Subcutaneous abdominal adipose tissue (tissue), 5 donors: ENCODE data around the gene GRM8.

ENCODE experiments used
- H3K27ac ChIP-seq: one replicate; pipeline ENCODE4 v1.7.0; 2013; ENCODE audit warnings: low read depth, mild to moderate bottlenecking, inconsistent platforms, low read length, moderate library complexity
- H3K27me3 ChIP-seq, 5 donors: one replicate each; pipeline ENCODE4 v1.7.0; 2013; ENCODE audit warnings: low read length in 5 of 5, inconsistent platforms in 1 of 5; ENCODE audit not compliant: control insufficient read depth in 5 of 5, insufficient read depth in 4 of 5
- H3K36me3 ChIP-seq, 5 donors: one replicate each; pipeline ENCODE4 v1.7.0; 2013; ENCODE audit warnings: low read length in 5 of 5; ENCODE audit not compliant: control insufficient read depth in 5 of 5, insufficient read depth in 5 of 5
- H3K4me1 ChIP-seq, 5 donors: one replicate each; pipeline ENCODE4 v1.7.0; 2013; ENCODE audit warnings: low read length in 5 of 5, mild to moderate bottlenecking in 3 of 5, moderate library complexity in 1 of 5; ENCODE audit not compliant: control insufficient read depth in 5 of 5, insufficient read depth in 5 of 5
- H3K4me3 ChIP-seq, 5 donors: one replicate each; pipeline ENCODE4 v1.7.0; 2013; ENCODE audit warnings: low read length in 5 of 5, low read depth in 1 of 5
- H3K9ac ChIP-seq, 5 donors: one replicate each; pipeline ENCODE4 v1.7.0; 2013; ENCODE audit warnings: low read length in 5 of 5, mild to moderate bottlenecking in 4 of 5, moderate library complexity in 3 of 5
- H3K9me3 ChIP-seq, 5 donors: one replicate each; pipeline ENCODE4 v1.7.0; 2013; ENCODE audit warnings: low read length in 5 of 5; ENCODE audit not compliant: control insufficient read depth in 5 of 5
- donor health status: healthy.
- donor health status: healthy.
- donor health status: healthy.
- donor health status: healthy.
- donor health status: healthy.

The GRM8 gene

DNA sequence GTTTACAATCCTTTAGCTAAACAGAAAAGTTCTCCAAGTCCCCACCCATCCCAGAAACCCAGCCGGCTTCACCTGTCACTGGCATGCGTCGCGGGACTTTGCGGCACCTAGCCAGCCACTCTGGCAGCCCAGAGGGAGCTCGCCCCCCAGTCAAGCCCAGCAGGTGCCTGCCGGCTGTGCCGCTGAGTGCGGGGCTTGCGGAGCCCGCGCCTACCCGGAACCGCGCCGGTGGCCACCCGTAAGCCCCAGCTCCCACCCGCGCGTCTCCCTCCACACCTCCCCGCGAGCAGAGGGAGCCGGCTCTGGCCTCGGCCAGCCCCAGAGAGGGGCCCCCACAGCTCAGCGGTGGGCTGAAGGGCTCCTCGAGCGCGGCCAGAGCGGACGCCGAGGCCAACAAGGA, 446.1 kb downstream of the GRM8 start:
- Histone ChIP-seq H3K9ac (no peak overlapping the region), H3K4me1 (no peaks in the 10 kb centered on the region), H3K4me3 (no peak overlapping the region), H3K9me3 (no peaks in the 10 kb centered on the region), H3K27me3 (no peaks in the 10 kb centered on the region), H3K27ac (no peak overlapping the region), H3K36me3 (no peaks in the 10 kb centered on the region)

DNA sequence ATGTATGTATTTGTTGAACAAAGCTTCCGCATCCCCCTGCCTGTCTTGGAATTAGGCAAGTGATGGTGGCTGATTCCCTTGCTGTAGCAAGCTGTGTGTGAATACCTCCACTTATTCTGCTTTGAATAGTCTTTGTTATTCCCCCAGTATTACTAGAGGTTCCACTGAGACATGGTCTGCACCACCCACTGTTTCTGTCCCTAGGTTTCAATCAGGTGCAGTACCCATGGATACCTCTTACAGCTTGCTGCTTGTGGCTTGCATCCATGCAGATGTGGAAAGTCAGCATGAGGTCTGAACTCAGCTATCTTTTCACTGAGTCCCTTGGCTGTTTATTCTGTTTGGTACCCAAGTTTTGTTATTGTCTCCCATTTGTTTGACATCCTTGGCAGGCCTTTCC, 447.4 kb downstream of the GRM8 start:
- Histone ChIP-seq H3K9ac (no peak overlapping the region), H3K4me1 (no peaks in the 10 kb centered on the region), H3K36me3 (no peaks in the 10 kb centered on the region), H3K4me3 (no peak overlapping the region), H3K27ac (no peak overlapping the region), H3K9me3 (no peaks in the 10 kb centered on the region), H3K27me3 (no peaks in the 10 kb centered on the region)

DNA sequence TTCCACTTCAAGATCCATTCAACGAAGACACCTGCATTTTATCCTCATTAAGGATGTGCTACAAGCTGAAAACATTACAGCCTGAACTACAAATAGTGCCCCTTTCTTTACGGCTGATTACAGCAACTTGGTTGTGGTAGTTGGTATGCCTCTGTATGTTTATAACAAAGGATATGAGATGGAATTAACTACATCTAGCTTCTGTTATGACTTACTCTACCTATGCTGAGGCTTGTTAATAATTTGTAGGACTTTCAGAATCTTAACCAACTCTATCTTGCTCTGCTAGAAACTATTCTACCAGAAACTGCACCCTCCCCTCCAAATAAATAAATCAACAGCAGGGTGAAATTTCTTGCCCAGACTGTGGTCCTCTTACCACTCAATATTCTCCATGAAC, 448.1 kb downstream of the GRM8 start:
- Histone ChIP-seq H3K36me3 (no peaks in the 10 kb centered on the region), H3K4me3 (no peak overlapping the region), H3K9ac (no peak overlapping the region), H3K4me1 (no peaks in the 10 kb centered on the region), H3K27ac (no peak overlapping the region), H3K27me3 (no peaks in the 10 kb centered on the region), H3K9me3 (no peaks in the 10 kb centered on the region)

DNA sequence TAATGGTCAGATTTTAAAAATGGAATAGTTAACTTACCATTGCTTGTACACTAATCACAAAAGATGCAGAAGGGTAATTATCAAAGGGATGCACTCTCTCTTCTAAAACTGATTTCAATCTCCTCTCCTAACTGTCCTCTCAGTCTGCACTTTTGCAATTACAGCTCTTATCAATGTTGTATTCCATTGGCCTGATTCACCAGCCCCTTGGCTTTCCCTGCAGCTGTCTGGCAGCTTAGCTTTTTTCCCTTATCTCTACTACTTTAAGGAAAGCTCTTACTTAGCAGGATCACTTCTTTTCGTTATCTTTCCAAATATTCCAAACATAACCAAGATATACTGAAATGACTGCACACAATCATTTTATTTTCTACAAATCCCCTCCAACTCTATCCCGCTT, 448.8 kb downstream of the GRM8 start:
- Histone ChIP-seq H3K27me3 (no peaks in the 10 kb centered on the region), H3K9ac (no peak overlapping the region), H3K4me1 (no peaks in the 10 kb centered on the region), H3K36me3 (no peaks in the 10 kb centered on the region), H3K27ac (no peak overlapping the region), H3K4me3 (no peak overlapping the region), H3K9me3 (no peaks in the 10 kb centered on the region)

DNA sequence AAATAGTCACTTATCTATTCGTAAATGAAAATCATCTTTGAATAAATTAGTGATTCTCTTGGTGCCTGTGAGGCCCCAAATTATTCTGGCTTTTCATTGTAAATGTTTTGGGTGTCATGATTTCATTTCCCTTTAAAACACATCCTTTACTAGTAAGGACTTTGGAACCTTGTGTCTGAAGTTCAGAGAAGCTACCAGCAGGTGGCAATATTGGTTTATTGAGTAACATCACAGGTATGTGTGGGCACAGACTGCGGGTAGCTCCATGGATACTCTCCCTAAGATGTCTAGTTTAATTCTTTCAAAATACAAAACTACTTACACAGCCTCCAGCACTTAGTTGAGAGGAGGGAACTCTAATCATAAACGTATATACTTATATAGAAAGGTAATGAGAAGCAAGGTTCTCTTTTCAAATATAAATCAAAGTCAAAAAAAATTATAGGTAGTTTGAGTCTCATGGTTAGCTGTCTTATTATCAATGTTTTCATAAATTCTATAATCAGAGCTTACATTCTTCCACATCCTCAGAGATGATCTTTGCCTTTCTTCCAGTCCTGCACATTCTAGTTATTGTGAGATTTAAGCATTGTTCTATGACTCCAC, 449.6 kb downstream of the GRM8 start:
- no peaks in the 10 kb centered on the region for H3K9me3 ChIP-seq
- H3K27me3 ChIP-seq: no peaks in the 10 kb centered on the region
- H3K27ac ChIP-seq: no peak overlapping the region
- no peak overlapping the region for H3K9ac ChIP-seq
- H3K36me3 ChIP-seq: no peaks in the 10 kb centered on the region
- no peaks in the 10 kb centered on the region for H3K4me1 ChIP-seq
- H3K4me3 ChIP-seq: no peak overlapping the region

DNA sequence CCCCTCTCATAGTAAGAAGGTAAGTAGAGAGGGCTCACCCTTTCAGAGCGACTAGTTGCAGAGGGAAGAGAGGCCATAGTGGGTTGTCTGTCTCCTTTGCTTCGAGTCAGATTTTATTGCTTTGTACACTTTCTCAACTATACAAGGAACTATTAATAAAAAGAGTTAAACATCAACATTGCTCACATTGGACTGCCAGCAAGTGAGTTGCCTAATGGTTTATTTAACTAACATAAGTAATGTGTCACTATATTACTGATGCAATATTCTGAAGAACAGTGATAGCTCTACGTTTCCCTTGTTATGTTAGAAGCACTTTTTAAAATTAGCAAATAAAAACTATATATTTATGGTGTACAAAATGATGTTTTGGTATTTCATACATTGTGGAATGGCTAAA, 451.0 kb downstream of the GRM8 start:
- no peak overlapping the region for H3K4me3 ChIP-seq
- no peaks in the 10 kb centered on the region for H3K36me3 ChIP-seq
- H3K27ac ChIP-seq: no peak overlapping the region
- no peaks in the 10 kb centered on the region for H3K9me3 ChIP-seq
- no peaks in the 10 kb centered on the region for H3K4me1 ChIP-seq
- H3K27me3 ChIP-seq: no peaks in the 10 kb centered on the region
- no peak overlapping the region for H3K9ac ChIP-seq

DNA sequence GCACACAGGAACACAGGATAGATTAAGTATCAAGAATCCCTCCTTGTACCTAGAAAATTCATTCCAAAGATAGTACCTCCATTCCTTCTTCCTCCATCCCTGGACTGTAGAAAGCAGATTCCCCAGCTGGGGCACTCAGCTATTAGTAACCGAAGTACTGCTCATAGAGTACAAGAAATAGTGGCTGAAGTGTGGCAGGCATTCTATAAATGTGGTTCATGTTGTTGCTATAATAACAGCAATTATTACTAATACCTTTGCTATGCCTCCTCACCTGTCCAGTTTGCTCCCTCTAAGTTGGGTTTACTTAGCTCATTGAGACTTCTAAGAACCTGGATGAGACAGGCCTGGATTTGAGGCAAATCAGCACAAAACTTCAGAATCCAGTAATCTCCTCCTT, 453.2 kb downstream of the GRM8 start:
- Histone ChIP-seq H3K4me1 (no peaks in the 10 kb centered on the region), H3K9ac (no peak overlapping the region), H3K9me3 (no peaks in the 10 kb centered on the region), H3K4me3 (no peak overlapping the region), H3K36me3 (no peaks in the 10 kb centered on the region), H3K27ac (no peak overlapping the region), H3K27me3 (no peaks in the 10 kb centered on the region)

DNA sequence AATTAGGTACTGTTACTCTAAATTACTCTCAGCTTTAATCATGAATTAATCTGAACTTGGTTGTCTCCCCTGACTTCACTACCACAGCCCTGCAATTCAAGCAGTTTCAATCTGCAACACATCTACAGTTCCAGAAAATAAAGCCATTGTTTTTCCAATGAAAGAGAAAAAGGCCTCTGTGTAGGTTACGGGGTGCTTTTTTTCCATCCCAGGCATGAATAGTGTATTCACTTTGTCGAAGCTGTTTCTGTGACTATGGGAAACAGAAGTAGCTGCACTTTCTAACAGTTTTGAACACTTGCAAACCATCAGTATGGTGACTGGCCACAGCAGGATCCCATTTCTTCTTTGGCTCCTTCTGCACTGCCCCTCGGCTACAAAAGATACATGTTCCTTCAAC, 460.2 kb downstream of the GRM8 start:
- Histone ChIP-seq H3K9me3 (no peaks in the 10 kb centered on the region), H3K4me3 (no peak overlapping the region), H3K9ac (no peak overlapping the region), H3K27me3 (no peaks in the 10 kb centered on the region), H3K27ac (no peak overlapping the region), H3K4me1 (no peaks in the 10 kb centered on the region), H3K36me3 (no peaks in the 10 kb centered on the region)

DNA sequence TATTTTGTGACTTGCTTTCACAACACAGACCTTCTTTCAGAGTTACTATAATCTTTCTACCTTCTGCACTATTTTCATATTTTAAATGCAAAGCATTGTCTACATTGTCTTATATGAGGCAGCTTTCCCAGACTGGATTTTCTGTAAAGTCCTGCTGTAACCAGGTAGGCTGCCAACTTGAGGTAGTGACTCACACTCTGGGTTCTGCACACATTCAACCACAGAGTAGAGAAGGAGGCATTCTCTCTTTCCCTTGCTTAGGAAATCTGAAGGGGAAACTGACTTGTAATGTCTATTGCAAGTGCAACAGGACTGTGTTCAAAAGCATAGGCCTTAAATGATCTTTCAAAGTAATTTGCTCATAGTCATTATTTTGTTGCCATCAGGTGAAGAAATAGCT, 461.4 kb downstream of the GRM8 start:
- no peak overlapping the region for H3K4me3 ChIP-seq
- H3K9me3 ChIP-seq: no peaks in the 10 kb centered on the region
- H3K4me1 ChIP-seq: no peaks in the 10 kb centered on the region
- no peaks in the 10 kb centered on the region for H3K36me3 ChIP-seq
- H3K27me3 ChIP-seq: no peaks in the 10 kb centered on the region
- H3K27ac ChIP-seq: no peak overlapping the region
- H3K9ac ChIP-seq: no peak overlapping the region

DNA sequence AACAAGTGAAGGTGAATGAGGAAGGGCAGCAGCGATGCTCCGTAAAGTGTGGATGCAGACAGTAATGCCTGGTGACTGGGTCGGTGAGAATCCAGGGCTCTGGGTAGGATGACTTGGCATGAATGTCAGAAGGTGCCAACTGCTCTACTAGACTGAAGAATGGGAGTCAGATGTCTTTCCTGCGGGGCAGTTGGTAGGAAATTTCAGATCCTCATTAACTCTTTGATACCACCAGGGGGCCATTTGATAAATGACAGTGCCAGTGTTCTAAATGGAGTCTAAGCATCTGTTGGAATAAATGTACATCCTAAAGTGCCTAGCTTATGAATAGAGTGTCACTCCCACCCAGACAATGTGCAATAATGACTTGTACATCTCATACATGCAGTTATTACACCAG, 462.0 kb downstream of the GRM8 start:
- H3K9ac ChIP-seq: no peak overlapping the region
- no peaks in the 10 kb centered on the region for H3K27me3 ChIP-seq
- no peaks in the 10 kb centered on the region for H3K4me1 ChIP-seq
- H3K9me3 ChIP-seq: no peaks in the 10 kb centered on the region
- no peak overlapping the region for H3K4me3 ChIP-seq
- H3K27ac ChIP-seq: no peak overlapping the region
- H3K36me3 ChIP-seq: no peaks in the 10 kb centered on the region

DNA sequence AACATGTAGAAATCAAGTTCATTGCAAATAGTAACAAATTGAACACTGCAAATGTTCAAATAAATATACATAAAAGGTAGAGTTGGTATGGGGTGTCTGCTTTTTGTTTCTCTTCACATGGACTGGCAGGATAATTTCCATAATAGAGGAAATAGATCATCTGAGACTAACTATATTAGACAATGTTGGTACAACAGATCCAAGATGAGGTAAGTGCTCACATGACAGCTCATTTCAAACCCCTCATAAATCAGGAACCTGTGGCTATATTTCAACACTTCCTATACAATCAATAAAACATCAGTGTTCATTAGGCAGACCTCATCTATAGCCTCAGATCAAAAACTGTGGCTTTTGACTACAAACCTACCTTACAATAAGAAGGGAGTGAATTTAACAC, 469.1 kb downstream of the GRM8 start:
- Histone ChIP-seq H3K9ac (no peak overlapping the region), H3K36me3 (no peaks in the 10 kb centered on the region), H3K27me3 (no peaks in the 10 kb centered on the region), H3K4me1 (no peaks in the 10 kb centered on the region), H3K4me3 (no peak overlapping the region), H3K27ac (no peak overlapping the region), H3K9me3 (no peaks in the 10 kb centered on the region)
